Neural progenitor cell (in vitro differentiated cells): Measurements from ENCODE around the gene ITPK1.

Experiments
- EZH2 ChIP-seq: fragments of 200-600 bp; sonication (generic); IDR thresholded peaks from 2 replicates; pipeline ENCODE4 v1.6.1; 2017; ENCODE audit warnings: antibody characterized with exemption, mild to moderate bottlenecking, moderate library complexity
- EZH2phosphoT487 ChIP-seq: fragments of 200-600 bp; sonication (generic); IDR thresholded peaks from 2 replicates; pipeline ENCODE4 v1.6.1; 2017; ENCODE audit warnings: antibody characterized with exemption
- TF ChIP-seq, protein P1 (sequence below): fragments of 200-600 bp; sonication (generic); IDR thresholded peaks from 2 replicates; pipeline ENCODE4 v1.5.1; 2017; ENCODE audit warnings: antibody characterized with exemption, mild to moderate bottlenecking

DNA sequence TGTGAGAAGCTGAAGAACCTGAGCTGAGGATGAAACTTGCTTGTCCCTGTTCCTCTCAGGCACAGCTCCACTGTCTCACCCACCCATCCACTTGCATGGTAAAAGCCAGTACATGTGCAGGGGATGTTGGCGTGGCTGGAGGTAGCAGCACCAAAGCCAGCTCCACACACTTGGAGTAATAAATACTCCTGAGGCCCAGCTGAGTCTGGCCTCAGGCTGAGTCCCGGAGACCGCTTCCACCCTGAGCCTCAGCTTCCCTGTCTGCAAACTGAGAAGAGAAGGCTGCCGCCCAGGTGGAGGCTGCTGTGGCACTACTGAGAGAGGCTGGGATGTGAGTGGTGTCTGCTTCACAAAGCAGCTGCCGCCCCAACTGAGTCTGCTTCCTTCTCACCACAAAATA, 173.6 kb downstream of the ITPK1 start:
- TF ChIP-seq, protein P1, sequence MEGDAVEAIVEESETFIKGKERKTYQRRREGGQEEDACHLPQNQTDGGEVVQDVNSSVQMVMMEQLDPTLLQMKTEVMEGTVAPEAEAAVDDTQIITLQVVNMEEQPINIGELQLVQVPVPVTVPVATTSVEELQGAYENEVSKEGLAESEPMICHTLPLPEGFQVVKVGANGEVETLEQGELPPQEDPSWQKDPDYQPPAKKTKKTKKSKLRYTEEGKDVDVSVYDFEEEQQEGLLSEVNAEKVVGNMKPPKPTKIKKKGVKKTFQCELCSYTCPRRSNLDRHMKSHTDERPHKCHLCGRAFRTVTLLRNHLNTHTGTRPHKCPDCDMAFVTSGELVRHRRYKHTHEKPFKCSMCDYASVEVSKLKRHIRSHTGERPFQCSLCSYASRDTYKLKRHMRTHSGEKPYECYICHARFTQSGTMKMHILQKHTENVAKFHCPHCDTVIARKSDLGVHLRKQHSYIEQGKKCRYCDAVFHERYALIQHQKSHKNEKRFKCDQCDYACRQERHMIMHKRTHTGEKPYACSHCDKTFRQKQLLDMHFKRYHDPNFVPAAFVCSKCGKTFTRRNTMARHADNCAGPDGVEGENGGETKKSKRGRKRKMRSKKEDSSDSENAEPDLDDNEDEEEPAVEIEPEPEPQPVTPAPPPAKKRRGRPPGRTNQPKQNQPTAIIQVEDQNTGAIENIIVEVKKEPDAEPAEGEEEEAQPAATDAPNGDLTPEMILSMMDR = no peak
- TF ChIP-seq EZH2 (no peak), EZH2phosphoT487 (no peak)
